HG02870 (cell line): ENCODE measurements around the gene SUN1.
"Not testable (repeated sequence)": the region's sequence is repeated elsewhere in the genome, so short reads cannot be mapped to it uniquely, and the experiment has no call there.

Experiments
- ATAC-seq: cut with Tn5 transposase; IDR thresholded peaks from one replicate; pipeline ENCODE4 v1.9.1; 2021; ENCODE audit warnings: mild to moderate bottlenecking, moderate library complexity; ENCODE audit not compliant: unreplicated experiment

Gene SUN1

GRCh38 chr7:803243-803635 is 29.0 kb upstream of the SUN1 start:
- ATAC-seq, result no peak

- ATAC-seq, result not testable (repeated sequence)
Measured at GRCh38 chr7:803796-804195, 28.5 kb upstream of the SUN1 start.

DNA sequence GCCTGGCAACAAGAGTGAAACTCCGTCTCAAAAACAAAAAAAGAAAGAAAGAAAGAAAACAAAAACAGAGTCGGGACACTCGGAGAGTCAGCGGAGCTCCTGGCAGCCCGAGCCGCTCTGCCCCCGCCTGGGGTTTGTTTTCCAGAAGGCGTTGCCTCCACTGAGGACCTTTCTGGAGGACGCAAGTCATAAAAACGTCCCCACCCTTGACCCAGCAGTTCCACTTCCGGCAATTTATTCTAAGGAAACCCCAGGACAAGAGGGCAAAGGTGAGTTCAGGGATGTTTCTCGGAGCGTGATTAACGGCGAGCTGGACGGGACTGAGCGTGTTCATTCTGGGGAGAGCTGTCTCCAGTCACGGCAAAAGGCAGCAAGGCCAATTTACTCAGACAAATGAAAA is 27.0 kb upstream of the SUN1 start:
- ATAC-seq, result no peak

DNA sequence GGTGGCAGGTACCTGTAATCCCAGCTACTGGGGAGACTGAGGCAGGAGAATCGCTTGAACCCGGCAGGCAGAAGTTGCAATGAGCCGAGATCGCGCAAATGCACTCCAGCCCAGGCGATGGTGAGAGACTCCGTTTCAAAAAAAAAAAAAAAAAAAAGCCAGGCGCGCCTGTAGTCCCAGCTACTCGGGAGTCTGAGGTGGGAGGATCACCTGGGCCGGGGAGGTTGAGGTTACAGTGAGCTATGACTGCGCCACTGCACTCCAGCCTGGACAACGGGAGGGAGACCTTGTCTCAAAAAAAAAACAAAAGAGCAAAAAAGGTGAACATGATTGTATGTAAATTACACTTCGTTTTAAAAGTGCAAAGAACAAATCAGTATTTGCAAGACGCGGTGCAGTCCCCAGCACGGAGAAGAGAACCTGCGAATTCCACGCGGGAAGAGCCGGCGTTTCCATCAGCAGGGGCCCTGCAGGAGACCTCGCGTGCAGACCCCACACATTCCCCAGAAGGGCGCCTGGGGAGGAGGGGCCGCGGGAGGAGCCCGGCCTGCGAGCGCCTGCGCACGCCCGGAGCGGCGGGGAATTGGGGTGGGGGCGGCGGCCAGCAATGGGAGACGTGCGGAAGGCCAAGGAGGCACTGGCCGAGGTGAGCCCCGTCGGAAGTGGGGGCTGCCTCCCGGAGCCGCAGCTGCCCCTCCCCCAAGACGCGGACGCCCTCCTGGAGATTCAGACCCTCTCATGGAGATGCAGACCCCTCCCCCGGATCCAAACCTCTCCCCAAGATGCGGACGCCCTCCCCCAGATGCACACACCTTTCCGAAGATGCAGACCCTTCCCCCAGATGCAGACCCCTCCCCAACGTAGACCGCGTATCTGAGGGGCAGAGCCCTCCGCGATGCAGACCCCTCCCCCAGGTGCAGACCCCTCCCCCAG is 16.7 kb upstream of the SUN1 start:
- no peak for ATAC-seq

- ATAC-seq, result peak; percentile 86
Measured at GRCh38 chr7:816300-816750, 16.0 kb upstream of the SUN1 start.

- ATAC-seq, result peak; percentile 15
Measured at GRCh38 chr7:816751-817671, 15.3 kb upstream of the SUN1 start.

- ATAC-seq, result no peak
Measured at GRCh38 chr7:818031-818699, 14.1 kb upstream of the SUN1 start.

DNA sequence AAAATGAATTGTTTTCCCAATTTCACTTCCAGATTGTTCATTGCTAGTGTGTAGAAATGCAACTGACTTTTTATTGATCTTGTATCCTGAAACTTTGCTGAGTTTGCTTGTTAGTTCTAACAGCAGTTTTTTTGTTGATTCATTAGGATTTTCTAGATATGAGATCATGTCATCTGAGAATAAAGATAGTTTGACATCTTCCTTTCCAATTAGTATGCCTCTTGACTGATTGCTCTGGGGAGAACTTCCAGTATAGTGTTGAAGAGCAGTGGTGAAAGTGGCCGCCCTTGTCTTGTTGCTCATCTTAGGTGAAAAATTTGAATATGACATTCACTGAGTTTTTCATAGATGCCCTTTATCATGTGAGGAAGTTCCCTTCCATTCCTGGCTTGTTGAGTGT is 11.9 kb upstream of the SUN1 start:
- ATAC-seq, result no peak

- ATAC-seq, result no peak
Measured at GRCh38 chr7:821688-822087, 10.6 kb upstream of the SUN1 start.

GRCh38 chr7:822692-823276 is 9.5 kb upstream of the SUN1 start:
- ATAC-seq, result no peak

- ATAC-seq, result no peak
Measured at GRCh38 chr7:823649-824048, 8.6 kb upstream of the SUN1 start.

DNA sequence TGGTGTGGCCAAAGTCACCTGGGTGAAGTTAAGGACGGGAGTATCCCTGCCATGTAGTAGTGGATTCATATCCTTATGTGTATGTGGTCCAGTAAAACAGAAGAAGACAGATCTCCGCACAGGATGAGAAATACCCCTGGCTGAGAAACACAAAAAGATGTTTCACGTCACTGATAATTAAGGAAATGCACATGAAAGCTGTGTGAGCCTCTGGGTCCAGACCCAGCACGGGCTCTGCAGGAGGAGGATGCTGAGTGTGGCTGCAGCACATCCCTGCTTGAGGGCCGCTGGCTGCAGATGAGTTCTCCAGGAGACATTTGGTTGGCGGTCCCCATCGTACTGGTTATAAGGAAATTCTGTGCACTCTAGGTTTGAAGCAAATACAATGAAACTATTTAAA is 8.2 kb upstream of the SUN1 start:
- no peak for ATAC-seq

- no peak for ATAC-seq
Measured at GRCh38 chr7:824664-825063, 7.6 kb upstream of the SUN1 start.

DNA sequence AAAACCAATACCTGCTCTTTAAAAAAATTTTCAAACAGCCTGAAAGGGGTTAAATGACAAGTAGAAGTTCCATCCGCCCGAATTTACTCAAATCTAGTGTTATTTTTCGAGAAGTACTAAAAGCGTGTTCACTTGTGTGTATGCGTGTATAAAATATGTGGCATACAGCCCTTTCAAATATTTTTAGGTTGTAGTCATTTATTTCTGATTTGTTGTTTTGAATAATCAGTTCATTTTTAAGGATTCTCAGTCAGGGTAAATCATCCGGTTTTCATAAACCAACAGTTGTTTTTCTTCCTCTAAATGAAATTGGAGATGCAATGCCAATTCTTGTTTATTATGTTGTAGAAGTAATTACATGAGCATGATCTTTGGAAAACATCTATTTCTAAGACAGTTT is 6.9 kb upstream of the SUN1 start:
- ATAC-seq, result no peak

- ATAC-seq, result no peak
Measured at GRCh38 chr7:826230-826917, 5.9 kb upstream of the SUN1 start.

- no peak for ATAC-seq
Measured at GRCh38 chr7:828793-829561, 3.3 kb upstream of the SUN1 start.

- ATAC-seq, result no peak
Measured at GRCh38 chr7:830069-830468, 2.2 kb upstream of the SUN1 start.

DNA sequence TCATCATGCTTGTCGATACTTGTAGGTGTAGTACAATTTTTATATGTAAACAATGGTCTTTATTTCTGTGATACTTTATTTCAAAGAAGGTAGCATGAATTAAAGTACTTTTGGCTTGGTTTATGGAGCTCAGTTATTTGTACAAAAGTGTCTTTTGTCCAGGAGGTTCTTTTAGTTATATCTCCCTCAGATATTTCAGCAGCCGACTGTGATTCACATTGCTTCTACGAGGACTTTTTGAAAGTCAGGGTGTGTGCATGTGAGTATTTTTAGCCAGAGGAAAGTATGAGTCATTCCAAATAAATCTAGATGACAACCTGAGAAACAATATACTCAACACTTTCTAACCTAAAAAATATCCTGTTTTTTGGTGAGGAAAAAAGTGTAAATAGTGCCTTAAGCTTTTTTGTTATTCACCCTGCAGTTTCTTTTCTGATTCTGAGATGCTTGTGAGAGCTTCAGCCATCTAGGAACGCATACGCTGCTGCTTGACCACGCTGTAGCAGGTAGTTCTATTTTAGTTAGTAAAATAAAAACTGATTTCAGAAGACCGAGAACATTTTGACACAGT is 595 bp upstream of the SUN1 start:
- peak; percentile 70 for ATAC-seq

- ATAC-seq, result no peak
Measured at GRCh38 chr7:832968-833424, 720 bp downstream of the SUN1 start.
